ENCODE measurements around the gene CHST12. TPM values are rescaled to one million over a fixed set of nuclear protein-coding genes. Genes with fewer than 3 reads are reported as not detected.

CHST12 gene
- total RNA-seq = 14.7 and 21.4 TPM in 2 replicates

DNA sequence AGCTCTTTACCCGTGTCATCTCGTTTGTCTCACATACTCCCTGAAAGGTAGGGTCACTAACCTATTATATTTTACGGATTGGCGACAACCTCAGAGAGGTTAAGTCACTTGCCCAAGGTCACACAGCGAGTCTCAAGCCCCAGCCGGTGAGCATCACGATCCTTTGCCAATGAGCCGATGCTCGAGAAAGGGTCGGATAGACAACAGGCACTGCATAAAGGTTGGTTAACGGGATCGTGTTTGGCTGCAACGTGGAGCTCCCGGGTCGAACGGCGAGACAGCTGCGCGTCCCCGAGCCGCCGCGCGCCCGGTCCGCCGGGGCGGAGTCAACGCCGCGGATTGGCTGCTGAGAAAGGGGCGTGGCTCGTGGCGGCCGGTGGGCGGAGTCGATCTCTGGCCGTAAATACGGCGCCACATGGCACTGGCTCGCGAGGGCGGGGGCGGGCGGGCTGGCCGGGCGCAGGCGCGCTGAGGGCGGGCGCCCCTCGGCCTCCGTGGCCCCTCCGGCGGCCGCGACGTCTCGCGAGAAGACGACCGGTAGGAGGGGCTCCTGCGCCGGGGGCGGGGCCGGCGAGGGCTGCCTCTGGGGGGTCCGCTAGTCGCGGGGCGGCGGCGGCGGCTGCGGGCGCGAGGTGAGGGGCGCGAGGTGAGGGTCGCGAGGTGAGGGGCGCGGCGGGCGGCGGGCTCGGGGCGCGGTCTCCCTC lies at the start of gene CHST12:
CHST12 (plus strand) TSS at position 598 of the 704 bp plus-strand sequence. CDS start 29,029 bp downstream, outside the sequence.

GRCh38 chr7:2354186-2354938 lies 49.0 kb upstream of the CHST12 start, which contains the start of gene EIF3B:
Gene EIF3B (plus strand): TSS chr7:2354827. CDS start chr7:2354922, 95 bp downstream.

DNA sequence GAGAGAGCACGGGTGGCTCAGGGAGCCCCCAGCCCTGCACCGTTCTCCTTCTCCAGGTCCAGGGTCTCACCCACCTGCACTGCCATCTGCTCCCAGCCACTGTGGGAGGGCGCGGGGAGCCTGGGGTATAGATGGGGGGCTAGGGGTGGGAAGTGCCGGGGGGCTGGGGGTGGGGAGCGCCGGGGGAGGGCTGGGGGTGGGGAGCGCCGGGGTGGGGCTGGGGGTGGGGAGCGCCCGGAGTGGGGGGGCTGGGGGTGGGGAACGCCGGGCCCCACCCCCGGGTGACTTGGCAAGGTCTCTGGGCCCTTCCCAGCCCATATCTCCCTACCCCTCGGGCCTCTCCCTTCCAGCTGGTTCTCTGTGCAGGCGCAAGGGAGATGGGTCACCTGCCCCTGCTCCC lies 72.9 kb downstream of the CHST12 start, which contains the start of gene GRIFIN:
GRIFIN (minus strand) TSS at position 101 of the 400 bp plus-strand sequence; CDS start at position 86, 15 bp downstream.

Other genes starting within 250 kb of the CHST12 start
- 23.8 and 37.1 TPM in 2 replicates for gene MAD1L1, start 170.7 kb upstream of the CHST12 start, total RNA-seq
- gene MRM2, start 161.4 kb upstream of the CHST12 start, total RNA-seq = 16.0 and 16.3 TPM in 2 replicates
- gene NUDT1, start 161.4 kb upstream of the CHST12 start, total RNA-seq = 17.8 and 25.2 TPM in 2 replicates
- 14.3 and 32.2 TPM in 2 replicates for gene SNX8, start 89.2 kb upstream of the CHST12 start, total RNA-seq
- 129 and 133 TPM in 2 replicates for gene EIF3B, start 48.8 kb upstream of the CHST12 start, total RNA-seq
- gene GRIFIN, start 72.8 kb downstream of the CHST12 start, total RNA-seq = not detected in 2 replicates
- gene LFNG, start 116.2 kb downstream of the CHST12 start, total RNA-seq = 2.7 and 3.0 TPM in 2 replicates
- gene BRAT1, start 151.9 kb downstream of the CHST12 start, total RNA-seq = 37.9 and 43.6 TPM in 2 replicates
- gene IQCE, start 155.4 kb downstream of the CHST12 start, total RNA-seq = 8.7 and 10.3 TPM in 2 replicates
- gene TTYH3, start 228.4 kb downstream of the CHST12 start, total RNA-seq = 46.9 and 50.0 TPM in 2 replicates

Data from cardiac ventricle fibroblast (primary cell).